HG03469 (cell line): Measurements from ENCODE around the gene ABCC2.
"Not testable (repeated sequence)": the region's sequence is repeated elsewhere in the genome, so short reads cannot be mapped to it uniquely, and the experiment has no call there.

Experiments used
- ATAC-seq: cut with Tn5 transposase; IDR thresholded peaks from one replicate; pipeline ENCODE4 v1.9.1; 2021; ENCODE audit warnings: mild to moderate bottlenecking, moderate library complexity, moderate number of reproducible peaks; ENCODE audit not compliant: unreplicated experiment

ABCC2 gene

GRCh38 chr10:99807786-99808185 lies 25.3 kb downstream of the ABCC2 start:
- no peak for ATAC-seq

- no peak for ATAC-seq
Observed at GRCh38 chr10:99808270-99808669, 25.8 kb downstream of the ABCC2 start.

- ATAC-seq = no peak
Observed at GRCh38 chr10:99809481-99809880, 27.0 kb downstream of the ABCC2 start.

GRCh38 chr10:99809931-99810615 lies 27.6 kb downstream of the ABCC2 start:
- ATAC-seq = no peak

GRCh38 chr10:99812177-99812576 lies 29.7 kb downstream of the ABCC2 start:
- ATAC-seq = no peak

- ATAC-seq = no peak
Observed at GRCh38 chr10:99814143-99814542, 31.7 kb downstream of the ABCC2 start.

GRCh38 chr10:99815621-99816020 lies 33.2 kb downstream of the ABCC2 start:
- ATAC-seq = no peak

GRCh38 chr10:99827936-99828335 lies 45.5 kb downstream of the ABCC2 start:
- ATAC-seq = no peak

GRCh38 chr10:99828464-99828863 lies 46.0 kb downstream of the ABCC2 start:
- ATAC-seq = no peak

GRCh38 chr10:99832439-99832838 lies 50.0 kb downstream of the ABCC2 start:
- no peak for ATAC-seq

GRCh38 chr10:99834410-99834809 lies 52.0 kb downstream of the ABCC2 start:
- ATAC-seq = no peak

GRCh38 chr10:99835947-99836346 lies 53.5 kb downstream of the ABCC2 start:
- ATAC-seq = no peak

GRCh38 chr10:99836711-99837110 lies 54.3 kb downstream of the ABCC2 start:
- ATAC-seq = no peak

- not testable (repeated sequence) for ATAC-seq
Observed at GRCh38 chr10:99840859-99841258, 58.4 kb downstream of the ABCC2 start.

- ATAC-seq = no peak
Observed at GRCh38 chr10:99841746-99842145, 59.3 kb downstream of the ABCC2 start.

- no peak for ATAC-seq
Observed at GRCh38 chr10:99843310-99843709, 60.9 kb downstream of the ABCC2 start.

GRCh38 chr10:99844433-99844955 lies 62.1 kb downstream of the ABCC2 start:
- ATAC-seq = no peak

- ATAC-seq = peak; percentile 55
Observed at GRCh38 chr10:99845837-99846382, 63.5 kb downstream of the ABCC2 start.

- ATAC-seq = no peak
Observed at GRCh38 chr10:99849057-99849456, 66.6 kb downstream of the ABCC2 start.

- no peak for ATAC-seq
Observed at GRCh38 chr10:99849536-99849935, 67.1 kb downstream of the ABCC2 start.

- ATAC-seq = no peak
Observed at GRCh38 chr10:99850021-99850766, 67.8 kb downstream of the ABCC2 start.
